GM21737 (cell line): ENCODE results near the gene ULK1.

Source experiments
- ATAC-seq: cut with Tn5 transposase; IDR thresholded peaks from one replicate; pipeline ENCODE4 v1.9.1; 2021; ENCODE audit warnings: mild to moderate bottlenecking, moderate library complexity; ENCODE audit not compliant: unreplicated experiment

ULK1 gene

DNA sequence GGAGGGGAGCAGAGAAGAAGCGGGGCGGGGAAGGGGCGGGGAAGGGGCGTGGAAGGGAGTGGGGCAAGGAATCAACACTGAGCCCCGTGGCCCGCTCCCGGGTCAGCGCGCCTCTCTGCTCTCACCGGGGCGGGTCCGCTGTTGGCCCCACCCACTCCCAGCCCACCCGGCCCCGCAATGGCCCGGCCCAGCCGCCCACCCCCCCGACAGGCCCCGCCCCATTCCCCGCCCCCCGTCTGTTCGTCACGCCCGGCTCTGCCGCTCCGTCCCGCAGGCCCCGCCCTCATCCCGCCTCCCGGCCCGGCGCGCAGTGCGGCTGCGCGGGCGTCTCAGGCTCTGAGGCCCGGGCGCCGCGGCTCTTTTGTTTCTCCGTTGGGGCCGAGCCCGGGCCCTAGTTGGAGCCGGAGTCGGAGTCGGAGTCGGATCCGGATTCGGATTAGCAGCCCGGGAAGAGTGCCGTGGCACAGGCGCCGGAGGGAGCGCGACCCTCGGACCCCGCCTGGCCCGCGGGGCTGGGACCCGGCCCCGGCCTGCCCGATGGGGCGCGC lies at the start of gene ULK1:
ULK1 (plus strand) TSS at position 310 of the 548 bp plus-strand sequence. CDS start 380 bp downstream, outside the sequence.
- ATAC-seq = peak; percentile 77

DNA sequence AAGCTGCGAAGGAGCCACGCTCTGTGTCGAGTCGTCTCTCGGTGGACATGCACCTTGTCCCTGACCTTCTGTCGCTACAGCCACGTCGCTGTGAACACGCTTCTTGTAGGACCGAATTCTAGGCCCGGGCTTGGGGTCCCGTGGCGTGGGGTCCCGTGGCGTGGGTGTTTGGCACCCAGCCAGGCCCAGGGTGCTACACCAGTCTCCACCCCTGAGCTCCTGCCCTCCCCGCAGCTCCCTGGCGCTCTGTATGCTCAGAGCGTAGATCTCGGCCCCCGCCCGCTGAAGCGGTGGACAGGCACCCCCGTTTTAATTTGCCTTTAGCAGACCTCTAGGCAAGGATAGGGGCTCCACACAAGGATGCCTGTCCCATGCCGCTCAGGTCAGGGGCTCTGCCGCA lies 49.8 kb upstream of the ULK1 start:
- no peak for ATAC-seq

DNA sequence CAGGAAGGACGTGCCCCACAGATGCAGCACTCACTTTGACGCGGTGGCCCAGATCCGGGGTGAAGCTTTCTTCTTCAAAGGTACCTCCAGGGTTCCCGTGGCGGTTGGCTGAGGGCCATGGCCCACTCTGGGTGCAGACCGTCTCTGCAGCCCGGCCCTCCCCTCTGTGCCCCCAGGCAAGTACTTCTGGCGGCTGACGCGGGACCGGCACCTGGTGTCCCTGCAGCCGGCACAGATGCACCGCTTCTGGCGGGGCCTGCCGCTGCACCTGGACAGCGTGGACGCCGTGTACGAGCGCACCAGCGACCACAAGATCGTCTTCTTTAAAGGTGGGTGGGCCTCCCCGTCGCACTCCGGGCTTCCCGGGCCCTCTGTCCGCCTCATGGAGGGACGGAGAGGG lies 49.3 kb upstream of the ULK1 start:
- ATAC-seq = no peak

DNA sequence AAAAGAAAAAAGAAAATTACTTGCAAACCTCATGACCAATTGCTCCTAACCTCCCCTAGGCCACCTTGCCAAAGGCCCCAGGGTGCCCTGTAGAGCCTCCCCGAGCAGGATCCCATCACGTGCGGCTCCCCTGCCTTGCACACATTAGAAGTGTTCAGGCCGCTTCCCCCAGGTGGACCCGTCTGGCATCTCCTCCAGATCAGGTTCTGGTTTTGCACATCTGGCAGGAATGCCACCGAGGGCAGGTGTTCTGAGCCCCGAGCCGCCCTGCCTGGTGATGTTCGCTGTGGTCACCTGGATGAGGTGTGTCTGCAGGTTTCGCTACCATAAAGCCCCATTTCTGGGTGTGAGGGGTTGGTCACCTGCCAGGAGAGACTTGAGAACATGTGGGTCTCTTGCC lies 47.0 kb upstream of the ULK1 start:
- ATAC-seq = no peak

DNA sequence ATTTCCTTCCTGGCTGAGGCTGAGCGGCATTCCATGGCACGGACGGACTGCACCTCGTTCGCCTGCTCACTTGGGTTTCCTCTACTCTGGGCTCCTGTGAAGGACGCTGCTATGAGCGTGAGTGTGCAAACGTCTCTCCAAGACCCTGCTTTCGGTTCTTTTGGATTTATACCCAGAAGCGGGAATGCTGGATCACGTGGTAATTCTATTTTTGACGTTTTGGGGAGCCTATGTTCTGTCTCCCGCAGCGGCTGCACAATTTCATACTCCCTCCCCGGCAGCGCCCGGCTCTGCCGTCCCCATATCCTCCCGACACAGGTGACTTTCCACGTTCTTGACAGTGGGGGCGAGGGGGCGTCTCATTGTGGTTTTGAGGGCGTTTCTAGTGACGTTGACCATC lies 45.7 kb upstream of the ULK1 start:
- ATAC-seq = no peak

DNA sequence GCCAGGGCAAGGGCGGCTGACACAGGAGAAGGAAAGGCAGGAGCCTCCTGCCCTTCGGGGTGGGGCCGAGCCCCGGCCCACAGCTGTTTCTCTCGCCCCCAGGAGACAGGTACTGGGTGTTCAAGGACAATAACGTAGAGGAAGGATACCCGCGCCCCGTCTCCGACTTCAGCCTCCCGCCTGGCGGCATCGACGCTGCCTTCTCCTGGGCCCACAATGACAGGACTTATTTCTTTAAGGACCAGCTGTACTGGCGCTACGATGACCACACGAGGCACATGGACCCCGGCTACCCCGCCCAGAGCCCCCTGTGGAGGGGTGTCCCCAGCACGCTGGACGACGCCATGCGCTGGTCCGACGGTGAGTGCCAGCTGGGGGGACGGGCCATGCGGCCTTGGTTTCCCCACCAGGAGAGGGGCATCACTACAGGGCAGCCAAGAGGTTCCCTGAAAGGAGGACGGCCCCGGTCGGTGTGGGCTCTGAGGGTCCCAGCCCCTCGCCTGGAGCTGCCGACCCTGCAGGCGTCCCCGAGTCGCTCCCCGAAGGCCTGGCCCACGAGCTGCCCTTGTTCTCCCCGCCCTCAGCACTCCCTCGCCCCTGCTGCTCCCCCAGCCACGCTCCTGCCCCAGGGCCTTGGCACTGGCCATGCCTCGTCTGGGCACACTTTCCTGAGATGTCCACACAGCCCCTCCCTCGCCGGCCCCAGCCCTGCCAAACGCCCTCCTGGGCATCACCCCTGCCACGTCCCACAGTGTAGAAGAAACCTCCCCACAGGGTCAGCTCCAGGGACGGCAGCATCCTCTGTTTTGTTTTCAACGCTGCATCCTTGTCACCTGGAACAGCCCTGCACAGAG lies 44.5 kb upstream of the ULK1 start:
- ATAC-seq = no peak

DNA sequence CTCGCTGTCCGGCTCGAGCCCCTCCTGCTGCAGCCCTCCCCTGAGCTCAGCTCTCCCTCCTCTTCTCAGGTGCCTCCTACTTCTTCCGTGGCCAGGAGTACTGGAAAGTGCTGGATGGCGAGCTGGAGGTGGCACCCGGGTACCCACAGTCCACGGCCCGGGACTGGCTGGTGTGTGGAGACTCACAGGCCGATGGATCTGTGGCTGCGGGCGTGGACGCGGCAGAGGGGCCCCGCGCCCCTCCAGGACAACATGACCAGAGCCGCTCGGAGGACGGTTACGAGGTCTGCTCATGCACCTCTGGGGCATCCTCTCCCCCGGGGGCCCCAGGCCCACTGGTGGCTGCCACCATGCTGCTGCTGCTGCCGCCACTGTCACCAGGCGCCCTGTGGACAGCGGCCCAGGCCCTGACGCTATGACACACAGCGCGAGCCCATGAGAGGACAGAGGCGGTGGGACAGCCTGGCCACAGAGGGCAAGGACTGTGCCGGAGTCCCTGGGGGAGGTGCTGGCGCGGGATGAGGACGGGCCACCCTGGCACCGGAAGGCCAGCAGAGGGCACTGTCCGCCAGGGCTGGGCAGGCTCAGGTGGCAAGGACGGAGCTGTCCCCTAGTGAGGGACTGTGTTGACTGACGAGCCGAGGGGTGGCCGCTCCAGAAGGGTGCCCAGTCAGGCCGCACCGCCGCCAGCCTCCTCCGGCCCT lies 43.4 kb upstream of the ULK1 start:
- no peak for ATAC-seq

DNA sequence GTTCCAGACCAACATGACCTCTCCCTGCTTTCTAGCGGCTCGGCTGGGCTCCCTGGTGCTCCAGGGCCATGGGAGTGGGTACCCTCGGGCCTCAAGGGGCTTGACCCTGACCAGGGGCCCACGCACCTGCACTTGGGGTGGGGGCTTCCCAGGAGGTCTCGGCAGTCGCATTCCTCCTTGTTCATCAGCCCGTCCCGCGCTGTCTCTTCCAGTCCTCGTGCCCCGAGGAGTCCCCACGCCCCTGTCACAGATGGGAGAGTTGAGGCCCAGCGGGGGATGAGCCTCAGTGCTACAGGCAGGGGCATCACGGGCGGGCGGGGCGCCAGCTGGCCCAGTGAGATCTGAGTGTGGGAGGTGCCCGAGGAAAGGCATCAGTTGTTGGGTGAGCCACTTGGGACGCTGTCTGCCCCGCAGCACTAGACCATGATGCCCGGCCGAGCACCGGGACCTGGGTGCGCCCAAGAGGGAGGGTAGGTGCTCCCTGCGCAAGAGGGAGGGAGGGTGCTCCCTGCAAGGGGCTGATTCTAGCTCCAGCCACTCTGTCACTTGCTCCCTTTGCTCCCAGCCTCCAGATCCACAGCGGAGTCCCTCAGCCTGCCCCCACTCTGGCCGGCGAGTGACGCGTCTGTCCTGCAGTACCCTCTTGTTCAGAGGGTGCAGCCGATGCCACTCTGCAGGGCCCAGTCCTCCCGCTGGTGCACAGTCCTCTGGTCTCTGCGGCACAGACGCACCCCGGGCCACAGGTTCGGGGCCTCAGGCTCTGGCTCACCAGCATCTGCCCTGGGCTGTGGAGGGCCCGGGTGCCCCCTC lies 42.5 kb upstream of the ULK1 start:
- no peak for ATAC-seq

DNA sequence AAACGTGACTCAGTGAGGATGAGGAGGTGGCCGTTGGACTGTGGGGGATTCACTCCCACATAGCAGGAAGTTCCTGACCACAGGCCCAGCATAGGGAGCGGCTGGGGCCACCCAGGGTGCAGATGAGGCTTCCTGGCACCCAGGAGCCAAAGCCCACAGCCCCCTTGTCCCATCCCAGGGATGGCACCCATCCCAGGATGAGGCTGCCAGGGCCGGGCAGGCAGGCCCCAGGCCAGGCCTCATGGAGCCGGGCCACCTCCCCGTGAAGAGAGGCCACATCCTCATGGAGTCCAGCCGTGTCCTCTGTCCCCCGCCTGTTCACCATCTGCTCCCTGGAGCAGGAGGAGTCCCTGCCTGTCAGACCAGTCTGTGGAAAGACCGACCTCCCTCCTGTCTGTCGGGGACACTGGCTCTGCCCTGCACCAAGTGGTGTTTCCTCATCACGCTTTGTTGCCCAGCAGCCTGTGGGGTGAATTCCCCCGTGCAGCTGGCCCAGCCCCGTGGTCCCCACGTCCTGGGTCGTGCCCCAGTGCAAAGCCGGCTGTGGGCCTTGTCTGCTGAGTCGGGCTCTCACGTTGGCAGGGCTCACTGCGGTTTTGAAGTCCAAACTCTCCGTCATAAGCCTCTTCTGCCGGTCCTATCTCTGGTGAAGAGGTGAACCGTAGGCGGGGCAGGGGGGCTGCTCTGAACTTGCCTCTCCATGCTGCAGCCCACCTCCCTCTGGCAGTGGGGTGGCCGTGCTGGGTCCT lies 41.7 kb upstream of the ULK1 start:
- no peak for ATAC-seq

DNA sequence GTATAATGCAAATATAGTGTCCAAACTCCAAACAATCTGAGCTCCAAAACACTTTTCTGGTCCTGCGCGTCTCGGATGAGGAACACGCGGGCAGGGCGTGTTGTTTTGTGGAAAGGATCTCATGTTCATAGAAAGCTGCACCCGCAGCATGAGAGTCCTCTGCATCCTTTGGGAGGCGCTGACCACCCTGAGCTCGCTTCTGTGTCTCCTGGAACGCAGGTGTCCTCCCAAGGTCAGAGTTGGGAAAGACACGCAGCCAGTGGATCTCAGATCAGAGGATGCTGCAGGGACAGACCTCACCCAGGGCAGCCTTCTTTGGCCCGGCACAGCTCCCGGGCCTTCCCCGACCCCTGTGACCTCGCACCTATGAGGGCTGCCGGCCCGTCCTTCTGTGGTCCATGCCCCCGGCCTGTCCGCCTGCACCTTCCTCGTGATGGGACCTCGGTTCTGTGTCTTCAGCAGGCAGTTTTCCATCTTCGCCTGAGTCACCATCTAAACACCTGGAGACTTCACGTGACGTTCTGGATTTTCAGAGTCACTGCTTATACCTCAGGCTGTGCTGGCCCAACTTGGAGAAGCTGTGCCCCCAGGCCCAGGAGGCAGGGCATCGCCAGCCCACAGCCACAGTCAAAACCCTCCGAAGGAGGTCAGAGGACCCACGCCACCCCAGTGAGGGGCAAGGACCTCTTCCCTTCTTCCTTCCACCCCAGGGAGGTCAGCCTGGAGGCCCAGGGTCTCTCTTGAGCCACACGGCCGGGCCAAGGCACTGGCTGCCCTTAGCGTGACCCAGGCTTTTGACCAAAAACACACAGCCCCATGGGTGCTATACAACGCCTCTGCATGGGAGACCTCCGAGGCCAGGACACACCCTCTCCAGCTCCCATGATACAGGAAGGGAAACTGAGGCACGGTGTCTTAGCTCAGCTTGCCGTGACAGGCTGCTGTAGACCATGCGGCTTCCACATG lies 40.3 kb upstream of the ULK1 start:
- no peak for ATAC-seq

DNA sequence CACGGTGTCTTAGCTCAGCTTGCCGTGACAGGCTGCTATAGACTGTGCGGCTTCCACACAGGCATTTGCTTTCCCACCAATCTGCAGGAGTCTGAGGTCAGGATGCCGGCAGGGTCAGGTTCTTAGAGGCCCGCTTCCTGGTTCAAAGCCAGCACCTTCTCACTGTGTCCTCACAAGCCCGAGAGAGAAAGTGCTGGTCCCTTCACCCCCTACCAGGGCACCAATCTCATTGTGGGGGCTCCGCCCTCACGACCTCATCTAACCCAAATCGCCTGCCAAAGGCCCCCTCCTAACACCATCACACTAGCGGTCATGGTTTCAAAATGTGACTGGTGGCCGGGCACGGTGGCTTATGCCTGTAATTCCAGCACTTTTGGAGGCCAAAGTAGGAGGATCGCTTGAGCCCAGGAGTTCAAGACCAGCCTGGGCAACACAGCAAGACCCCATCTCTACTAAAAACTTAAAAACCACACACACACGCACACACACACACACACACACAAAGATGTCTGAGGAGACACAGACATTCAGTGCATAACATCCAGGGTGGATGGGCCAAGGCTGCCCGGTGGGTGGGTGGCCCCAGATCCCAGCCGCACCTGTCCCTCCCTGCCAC lies 39.5 kb upstream of the ULK1 start:
- ATAC-seq = no peak

DNA sequence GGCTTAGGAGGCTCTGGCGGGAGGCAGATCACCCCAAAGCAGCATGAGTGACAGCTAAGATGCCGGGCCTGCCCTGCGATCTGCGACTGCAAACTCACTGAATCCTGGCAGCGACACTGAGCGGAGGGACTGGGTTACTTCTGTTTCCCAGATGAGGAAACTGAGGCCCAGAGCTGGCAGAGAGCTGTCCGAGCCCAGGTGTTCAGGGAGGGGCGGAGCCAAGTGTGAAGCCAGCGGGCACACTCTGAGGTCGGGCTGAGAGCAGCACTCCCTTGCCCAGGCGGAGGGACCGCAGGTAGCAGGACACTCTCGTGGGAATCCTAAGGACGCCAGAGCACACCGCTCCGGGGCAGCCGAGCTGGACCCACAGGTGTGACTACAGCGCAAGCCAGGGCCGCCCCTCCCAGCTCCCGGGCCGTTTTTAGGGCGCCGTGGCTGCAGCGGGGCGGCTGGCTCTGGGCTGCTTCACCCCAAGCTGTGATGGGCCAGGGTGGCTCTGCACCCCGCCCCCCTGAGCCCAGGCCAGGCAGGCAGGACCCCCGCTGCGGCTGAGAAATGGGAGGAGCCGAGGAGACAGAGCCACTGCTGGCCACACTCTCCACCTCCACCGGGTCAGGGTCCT lies 38.8 kb upstream of the ULK1 start:
- no peak for ATAC-seq

DNA sequence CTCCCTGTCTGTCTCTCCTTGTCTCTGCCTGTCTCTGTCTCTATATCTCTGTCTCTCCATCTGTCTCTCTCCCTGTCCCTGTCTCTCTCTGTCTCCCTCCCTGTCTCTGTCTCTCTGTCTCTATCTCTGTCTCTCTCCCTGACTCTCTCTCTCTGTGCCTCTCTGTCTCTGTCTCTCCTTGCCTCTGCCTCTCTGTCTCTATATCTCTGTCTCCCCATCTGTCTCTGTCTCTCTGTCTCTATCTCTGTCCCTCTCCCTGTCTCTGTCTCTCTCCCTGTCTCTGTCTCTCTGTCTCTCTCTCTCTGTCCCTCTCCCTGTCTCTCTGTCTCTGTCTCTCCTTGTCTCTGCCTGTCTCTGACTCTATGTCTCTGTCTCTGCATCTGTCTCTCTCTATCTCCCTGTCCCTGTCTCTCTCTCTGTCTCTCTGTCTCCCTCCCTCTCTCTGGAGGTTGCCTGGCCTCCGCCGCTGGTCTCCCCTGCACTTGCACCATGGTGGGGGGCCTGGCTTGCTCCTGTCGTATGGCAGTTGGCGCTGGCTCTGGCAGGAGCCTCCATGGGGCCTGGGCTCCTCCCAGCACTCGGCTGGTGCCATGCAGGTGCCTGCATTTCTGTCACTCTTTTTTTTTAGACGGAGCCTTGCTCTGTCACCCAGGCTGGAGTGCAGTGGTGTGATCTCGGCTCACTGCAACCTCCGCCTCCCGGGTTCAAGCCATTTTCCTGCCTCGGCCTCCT lies 37.9 kb upstream of the ULK1 start:
- ATAC-seq = no peak

DNA sequence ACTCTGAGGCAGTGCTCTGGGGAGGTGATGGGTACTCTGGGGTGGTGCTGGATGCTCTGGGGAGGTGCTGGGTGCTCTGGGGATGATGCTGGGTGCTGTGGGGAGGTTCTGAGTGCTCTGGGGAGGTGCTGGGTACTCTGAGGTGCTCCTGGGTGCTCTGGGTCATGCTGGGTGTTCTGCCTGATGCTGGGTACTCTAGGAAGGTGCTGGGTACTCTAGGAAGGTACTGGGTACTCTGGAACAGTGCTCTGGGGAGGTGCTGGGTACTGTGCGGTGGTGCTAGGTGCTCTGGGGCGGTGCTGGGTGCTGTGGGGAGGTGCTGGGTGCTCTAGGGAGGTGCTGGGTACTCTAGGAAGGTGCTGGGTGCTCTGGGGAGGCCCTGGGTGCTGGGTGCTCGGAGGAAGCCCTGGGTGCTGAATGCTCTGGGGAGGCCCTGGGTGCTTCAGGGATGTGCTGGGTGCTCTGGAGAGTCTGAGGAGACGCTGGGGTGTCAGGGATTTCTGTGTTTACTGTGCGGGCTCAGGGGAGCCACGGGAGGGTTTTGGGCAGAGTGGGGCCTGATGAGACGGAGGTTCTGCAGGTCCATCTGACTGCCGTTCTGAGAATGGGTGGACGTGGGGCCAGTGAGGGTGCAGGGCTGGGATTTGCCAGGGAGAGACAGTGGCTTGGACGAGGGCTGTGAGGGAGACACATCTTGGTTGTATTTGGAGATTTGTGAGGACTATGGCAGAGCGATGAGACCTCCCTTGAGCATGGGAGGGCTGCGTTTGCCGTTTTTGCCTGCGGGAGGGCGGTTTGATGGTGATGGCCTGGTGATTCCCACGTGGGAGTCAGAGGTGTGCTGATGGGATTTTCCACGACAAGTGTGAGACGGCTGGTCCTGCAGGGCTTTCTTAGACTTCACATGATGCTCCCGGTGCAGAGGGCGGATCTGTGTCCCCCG lies 36.2 kb upstream of the ULK1 start:
- no peak for ATAC-seq

DNA sequence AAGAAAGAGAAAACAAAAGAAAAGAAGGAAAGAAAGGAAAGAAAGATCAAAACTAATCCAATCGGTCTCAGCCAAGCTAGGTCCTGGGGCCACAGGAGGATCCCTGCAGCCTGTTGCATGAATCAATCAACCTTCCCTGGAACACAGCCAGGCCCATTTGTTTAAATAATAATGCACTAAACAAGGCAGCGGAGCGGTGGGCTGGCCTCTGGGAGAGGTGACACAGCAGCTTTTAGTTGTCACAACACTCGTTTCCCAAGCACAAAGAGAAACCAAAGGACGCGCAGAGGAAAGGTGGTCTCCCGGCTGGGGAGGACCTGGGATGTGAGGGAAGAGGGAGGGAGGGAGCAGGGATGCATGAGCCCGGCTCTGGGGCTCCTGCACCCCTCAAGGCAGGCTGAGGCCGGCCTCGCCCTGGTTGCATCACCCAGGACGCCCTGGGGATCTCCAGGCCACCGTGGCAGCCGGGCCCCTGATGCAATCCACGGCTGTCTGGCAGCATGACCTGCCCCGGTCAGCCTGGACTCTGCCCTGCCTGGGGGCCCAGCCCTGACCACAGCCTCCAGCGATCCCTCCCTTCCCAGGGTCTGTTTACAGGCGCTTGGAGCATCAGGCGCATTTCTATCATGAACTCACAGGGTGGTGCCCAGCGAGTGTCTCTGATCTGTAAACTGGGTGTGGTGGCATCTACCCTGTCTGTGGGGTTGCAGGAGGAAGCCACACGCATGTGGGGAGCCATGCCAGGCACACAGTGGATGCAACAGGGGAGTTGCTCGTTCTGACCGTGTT lies 33.8 kb upstream of the ULK1 start:
- no peak for ATAC-seq
